ENCODE results near the gene TNFSF11.
"Not testable (repeated sequence)": the region's sequence is repeated elsewhere in the genome, so short reads cannot be mapped to it uniquely, and the experiment has no call there.

The TNFSF11 gene

GRCh38 chr13:42560320-42560719, 13.6 kb upstream of the TNFSF11 start:
- not testable (repeated sequence) for DNase-seq (ENCODE audit: low read depth)

GRCh38 chr13:42561752-42562467, 12.0 kb upstream of the TNFSF11 start:
- no peak for DNase-seq (ENCODE audit: low read depth)

- no peak for DNase-seq (ENCODE audit: low read depth)
Observed at GRCh38 chr13:42567906-42568305, 6.0 kb upstream of the TNFSF11 start.

GRCh38 chr13:42569576-42570344, 4.2 kb upstream of the TNFSF11 start:
- no peak for DNase-seq (ENCODE audit: low read depth)

GRCh38 chr13:42571895-42572294, 2.1 kb upstream of the TNFSF11 start:
- no peak for DNase-seq (ENCODE audit: low read depth)

- DNase-seq (ENCODE audit: low read depth): no peak
Observed at GRCh38 chr13:42574435-42575311, 721 bp downstream of the TNFSF11 start.

- DNase-seq (ENCODE audit: low read depth): no peak
Observed at GRCh38 chr13:42575938-42576337, 2.0 kb downstream of the TNFSF11 start.

- no peak for DNase-seq (ENCODE audit: low read depth)
Observed at GRCh38 chr13:42577538-42577937, 3.6 kb downstream of the TNFSF11 start.

- no peak for DNase-seq (ENCODE audit: low read depth)
Observed at GRCh38 chr13:42580644-42581043, 6.7 kb downstream of the TNFSF11 start.

GRCh38 chr13:42581427-42581826, 7.5 kb downstream of the TNFSF11 start:
- no peak for DNase-seq (ENCODE audit: low read depth)

GRCh38 chr13:42591602-42592001, 17.6 kb downstream of the TNFSF11 start:
- peak; percentile 3 for DNase-seq (ENCODE audit: low read depth)

- no peak for DNase-seq (ENCODE audit: low read depth)
Observed at GRCh38 chr13:42592915-42593900, 19.3 kb downstream of the TNFSF11 start.

GRCh38 chr13:42594481-42595252, 20.7 kb downstream of the TNFSF11 start:
- DNase-seq (ENCODE audit: low read depth): peak; percentile 82

- DNase-seq (ENCODE audit: low read depth): no peak
Observed at GRCh38 chr13:42595253-42595571, 21.3 kb downstream of the TNFSF11 start.

- DNase-seq (ENCODE audit: low read depth): no peak
Observed at GRCh38 chr13:42597505-42597904, 23.6 kb downstream of the TNFSF11 start.

- no peak for DNase-seq (ENCODE audit: low read depth)
Observed at GRCh38 chr13:42600943-42601342, 27.0 kb downstream of the TNFSF11 start.

- DNase-seq (ENCODE audit: low read depth): no peak
Observed at GRCh38 chr13:42602906-42603305, 29.0 kb downstream of the TNFSF11 start.

GRCh38 chr13:42603571-42603970, 29.6 kb downstream of the TNFSF11 start:
- no peak for DNase-seq (ENCODE audit: low read depth)

GRCh38 chr13:42607546-42607945, 33.6 kb downstream of the TNFSF11 start:
- DNase-seq (ENCODE audit: low read depth): no peak

- DNase-seq (ENCODE audit: low read depth): no peak
Observed at GRCh38 chr13:42610649-42611048, 36.7 kb downstream of the TNFSF11 start.

Data from amniotic epithelial cell (primary cell).